Skin of body (tissue), 2 donors: ENCODE data around the gene MYL5. TPM values are rescaled to one million over a fixed set of nuclear protein-coding genes. Genes with fewer than 3 reads are reported as not detected.
"Not testable (repeated sequence)": the region's sequence is repeated elsewhere in the genome, so short reads cannot be mapped to it uniquely, and the experiment has no call there.

Source experiments
- DNase-seq: peaks from one replicate; lab custom pipeline; 2025; lab: John Stamatoyannopoulos, UW
- total RNA-seq: library from RNA; depleted of rRNA; stranded (reverse); fragments of >200 nt; gene quantifications from one replicate; pipeline ENCODE4 v1.2.3, GENCODE V29; 2014

The MYL5 gene
- total RNA-seq: 94.6 TPM

DNA sequence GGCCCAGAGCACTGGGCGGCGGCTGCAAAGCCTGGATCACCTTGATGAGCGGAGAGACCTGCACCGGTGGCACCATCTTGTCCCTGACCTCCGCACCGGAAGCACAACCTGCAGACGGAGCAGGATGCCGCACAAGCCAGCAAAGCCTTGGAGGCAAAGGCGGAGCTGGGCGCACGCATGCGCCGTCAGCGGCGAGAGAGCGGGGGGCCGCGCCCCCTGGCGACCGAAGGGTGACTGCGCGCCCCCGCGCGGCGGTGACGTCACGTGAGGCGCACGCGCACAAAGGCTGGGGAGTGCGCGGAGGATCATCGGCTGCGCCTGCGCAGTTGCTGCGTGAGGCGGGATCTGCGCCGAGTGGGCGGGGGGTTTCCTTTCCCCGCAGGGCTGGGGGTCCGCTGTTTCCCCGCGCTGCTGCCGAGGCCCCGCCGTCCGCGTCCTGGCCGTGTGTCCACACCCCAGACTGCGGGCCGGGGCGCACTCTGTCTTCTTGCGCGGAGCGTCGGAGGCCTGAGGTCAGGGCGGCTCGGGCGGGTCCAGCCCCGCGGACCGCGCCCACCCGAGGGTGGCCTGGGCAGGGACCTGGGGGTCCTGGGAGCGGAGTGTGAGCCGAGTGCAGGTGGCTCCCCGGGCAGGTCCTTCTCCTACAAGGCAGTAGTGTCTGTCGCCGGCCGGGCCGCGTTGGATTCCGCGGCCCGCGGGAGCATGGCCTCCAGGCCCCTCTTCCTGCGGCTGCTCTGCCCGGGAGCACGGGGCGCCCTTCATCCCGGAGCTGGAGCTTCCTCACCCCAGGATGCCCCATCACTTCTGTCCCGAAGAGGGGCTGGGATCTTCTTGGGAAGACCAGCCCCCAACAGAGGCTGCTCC is at the start of gene MYL5, which contains the start of gene ATP5ME:
Gene MYL5 (plus strand): TSS at position 371 of the 864 bp plus-strand sequence. CDS start 3,485 bp downstream, outside the sequence.
Gene ATP5ME (minus strand): TSS at position 105 of the 864 bp plus-strand sequence. CDS start 29 bp downstream, at position 76.
- peak; percentile 99 for DNase-seq

DNA sequence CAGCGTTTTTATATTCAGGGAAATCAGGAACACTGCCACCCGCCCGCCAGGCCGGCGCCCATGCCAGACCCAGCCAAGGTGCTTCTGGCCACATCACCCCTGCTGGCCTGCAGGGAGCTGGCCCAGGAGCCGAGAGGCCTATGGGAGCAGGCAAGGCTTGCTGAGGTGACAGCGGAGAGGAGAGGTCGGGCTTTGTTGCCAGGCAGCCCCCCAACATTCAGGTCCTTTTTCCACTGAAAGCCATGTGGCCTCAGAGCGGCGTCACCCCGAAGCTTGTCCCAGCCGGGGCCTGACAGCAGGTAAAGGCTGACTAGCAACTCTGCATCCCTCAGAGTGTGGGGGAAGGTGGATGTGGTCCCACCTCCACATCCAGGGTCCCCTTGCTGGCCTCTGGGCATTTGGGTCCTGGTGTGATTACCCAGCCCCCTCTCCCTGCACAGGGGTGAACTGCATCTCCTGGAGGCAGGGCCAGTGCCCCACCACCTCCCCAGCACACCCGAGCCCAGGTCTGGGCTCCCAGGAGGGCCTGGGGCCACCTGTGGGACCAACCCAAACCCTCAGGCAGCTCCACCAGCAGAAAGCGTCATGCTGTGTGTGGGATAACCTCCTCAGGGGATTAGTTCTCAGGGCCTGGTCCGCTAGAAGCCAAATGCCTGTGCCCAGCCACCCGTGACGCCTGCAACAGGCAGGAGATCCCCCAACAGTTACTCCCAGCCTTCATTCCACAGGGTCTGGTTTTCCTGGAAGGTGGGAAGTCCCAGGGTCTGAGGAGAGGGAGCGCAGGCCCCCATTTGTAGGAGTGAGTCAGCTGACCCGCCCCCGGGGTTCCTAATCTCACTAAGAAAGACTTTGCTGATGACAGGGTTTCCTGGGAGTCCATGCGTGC is 49.4 kb upstream of the MYL5 start, which contains the start of gene PDE6B:
Gene PDE6B (plus strand): TSS at position 869 of the 886 bp plus-strand sequence. CDS start 54 bp downstream, outside the sequence.
- DNase-seq: no peak

DNA sequence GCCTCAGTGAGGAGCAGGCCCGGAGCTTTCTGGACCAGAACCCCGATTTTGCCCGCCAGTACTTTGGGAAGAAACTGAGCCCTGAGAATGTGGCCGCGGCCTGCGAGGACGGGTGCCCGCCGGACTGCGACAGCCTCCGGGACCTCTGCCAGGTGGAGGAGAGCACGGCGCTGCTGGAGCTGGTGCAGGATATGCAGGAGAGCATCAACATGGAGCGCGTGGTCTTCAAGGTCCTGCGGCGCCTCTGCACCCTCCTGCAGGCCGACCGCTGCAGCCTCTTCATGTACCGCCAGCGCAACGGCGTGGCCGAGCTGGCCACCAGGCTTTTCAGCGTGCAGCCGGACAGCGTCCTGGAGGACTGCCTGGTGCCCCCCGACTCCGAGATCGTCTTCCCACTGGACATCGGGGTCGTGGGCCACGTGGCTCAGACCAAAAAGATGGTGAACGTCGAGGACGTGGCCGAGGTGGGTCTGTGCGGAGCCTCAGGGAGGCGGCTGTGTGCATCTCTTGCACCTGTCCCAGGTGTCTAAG is 48.6 kb upstream of the MYL5 start:
- DNase-seq: no peak

- DNase-seq: no peak
These were observed 47.9 kb upstream of the MYL5 start for GRCh38 chr4:626201-627091.

DNA sequence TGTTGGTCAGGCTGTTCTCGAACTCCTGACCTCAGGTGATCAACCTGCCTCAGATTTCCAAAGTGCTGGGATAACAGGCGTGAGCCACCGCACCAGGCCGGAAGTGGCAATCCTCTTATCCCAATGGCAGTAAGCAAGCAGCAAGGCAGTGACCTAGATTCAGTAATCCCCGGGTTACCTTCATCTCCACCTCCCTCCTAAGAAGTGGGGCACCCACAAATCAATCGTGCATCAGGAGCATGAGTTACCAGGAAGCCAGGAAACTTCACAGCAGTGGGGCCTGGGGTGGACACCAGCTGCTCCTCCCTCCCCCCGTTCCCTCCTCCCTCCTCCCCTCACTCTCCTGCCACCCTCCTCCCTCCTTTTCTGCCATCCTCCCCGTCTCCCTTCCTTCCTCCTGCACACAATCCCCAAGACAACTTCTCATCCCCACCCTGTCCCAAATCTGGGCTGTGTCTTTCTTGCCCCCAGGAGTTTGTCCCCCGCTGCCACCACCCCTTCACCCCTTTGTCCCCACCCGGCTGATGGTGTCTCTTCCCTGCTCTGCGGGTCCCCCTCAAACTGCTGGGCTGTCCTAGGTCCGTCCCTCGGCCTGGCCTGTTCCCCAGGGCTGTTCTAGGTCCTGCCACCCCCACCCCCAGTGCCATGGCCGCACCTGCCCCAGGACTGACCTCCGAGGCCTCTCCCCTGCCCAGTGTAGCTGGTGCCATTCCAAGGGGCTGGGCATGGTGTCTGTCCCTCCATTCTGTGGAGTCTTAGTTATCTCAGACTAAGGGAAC is 46.8 kb upstream of the MYL5 start:
- DNase-seq: no peak

DNA sequence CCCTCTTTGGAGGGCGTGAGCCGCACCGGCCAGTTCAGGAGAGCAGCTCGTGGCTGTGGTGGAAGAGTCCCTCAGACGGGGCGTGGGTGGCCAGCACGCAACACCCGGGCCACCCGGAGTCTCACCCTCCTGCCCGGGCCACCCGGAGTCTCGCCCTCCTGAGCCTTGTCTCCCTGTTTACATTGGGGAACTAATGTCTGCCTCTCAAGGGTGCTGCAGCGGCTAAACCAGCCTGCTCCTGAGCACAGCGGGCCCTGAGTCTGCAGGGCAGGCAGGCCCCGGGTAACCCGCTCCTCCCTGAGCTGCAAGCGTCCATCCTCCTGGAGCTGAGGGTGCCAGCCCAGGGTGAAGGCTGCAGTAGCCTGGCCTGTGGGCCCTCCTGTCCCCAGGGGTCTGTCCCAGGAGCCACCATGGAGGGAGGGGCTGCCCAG is 46.0 kb upstream of the MYL5 start:
- DNase-seq: no peak

GRCh38 chr4:628821-629635 is 45.3 kb upstream of the MYL5 start:
- DNase-seq: no peak

GRCh38 chr4:629636-629914 is 44.8 kb upstream of the MYL5 start:
- DNase-seq: no peak

- DNase-seq: no peak
These were observed 44.3 kb upstream of the MYL5 start for GRCh38 chr4:629915-630641.

DNA sequence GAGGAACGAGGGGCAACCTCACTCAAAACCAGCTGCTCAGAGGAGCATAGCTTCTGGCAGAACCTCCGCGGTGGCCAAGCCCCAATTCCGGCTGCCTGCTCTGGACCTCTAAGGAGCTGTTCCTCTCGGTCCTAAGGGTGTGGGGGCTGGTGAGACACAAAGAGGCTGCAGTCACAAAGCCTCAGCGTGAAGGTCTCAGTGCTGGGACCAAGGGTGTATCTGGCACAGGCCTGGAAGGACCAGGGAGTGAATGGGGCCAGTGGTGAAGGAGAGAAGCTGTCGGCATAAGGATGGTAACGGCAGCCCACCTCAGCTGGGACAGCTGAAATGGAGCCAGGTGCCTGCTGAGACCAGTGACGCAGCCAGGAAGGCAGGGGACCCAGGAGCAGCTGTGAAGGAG is 43.7 kb upstream of the MYL5 start:
- no peak for DNase-seq

DNA sequence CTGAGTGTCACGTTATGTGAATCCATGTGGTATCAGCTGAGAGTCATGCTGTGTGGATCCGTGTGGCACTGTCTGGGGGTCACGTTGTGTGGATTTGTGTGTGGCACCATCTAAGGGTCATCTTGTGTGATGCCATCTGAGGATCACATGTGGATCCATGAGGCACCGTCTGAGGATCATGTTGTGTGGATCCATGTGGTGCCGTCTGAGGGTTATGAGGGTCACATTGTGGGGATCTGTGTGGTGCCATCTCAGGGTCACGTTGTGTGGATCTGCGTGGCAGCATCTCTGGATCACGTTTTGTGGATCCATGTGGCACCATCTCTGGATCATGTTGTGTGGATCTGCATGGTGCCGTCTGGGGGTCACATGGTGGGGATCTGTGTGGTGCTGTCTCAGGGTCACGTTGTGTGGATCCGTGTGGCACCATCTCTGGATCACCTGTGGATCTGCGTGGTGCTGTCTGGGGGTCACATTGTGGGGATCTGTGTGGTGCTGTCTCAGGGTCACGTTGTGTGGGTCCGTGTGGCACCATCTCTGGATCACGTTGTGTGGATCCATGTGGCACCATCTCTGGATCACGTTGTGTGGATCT is 42.0 kb upstream of the MYL5 start:
- DNase-seq: no peak

DNA sequence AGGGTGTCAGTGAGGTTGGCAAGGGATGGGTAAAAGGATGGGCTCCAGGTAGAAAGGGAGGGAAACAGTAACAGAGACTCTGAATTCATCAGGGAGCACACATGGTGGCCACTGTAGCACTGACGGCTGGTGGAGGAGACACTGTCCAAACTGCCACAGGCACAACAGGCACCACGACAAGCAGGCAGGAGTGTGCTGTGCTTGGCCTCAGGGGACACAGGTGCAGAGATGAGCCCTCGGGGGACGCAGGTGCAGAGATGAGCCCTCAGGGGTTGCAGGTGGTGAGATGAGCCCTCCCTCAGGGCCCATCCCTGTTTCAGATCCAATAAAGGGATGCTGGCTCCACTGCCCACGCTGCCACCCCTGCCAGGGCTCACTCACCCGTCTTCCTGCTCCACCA is 41.4 kb upstream of the MYL5 start:
- DNase-seq: no peak

DNA sequence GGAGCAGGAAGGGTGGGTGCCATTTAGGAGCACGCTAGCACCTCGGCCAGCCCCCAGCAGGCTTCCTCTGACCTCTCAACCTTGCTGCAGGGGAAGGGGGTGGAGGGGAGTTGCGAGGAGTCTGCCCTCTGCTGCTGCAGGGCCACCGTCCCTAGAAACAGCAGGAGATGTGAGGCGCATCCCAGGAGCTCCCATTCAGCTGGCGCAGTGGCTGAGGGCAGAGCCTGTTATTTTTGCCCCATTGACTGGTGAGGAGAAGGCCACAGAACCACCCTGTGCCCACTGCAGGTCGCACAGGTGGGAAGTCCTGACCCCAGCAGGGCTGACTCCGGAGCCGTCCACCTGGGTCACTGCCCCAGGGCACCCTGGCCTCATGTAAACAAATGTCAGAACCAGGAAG is 40.9 kb upstream of the MYL5 start:
- DNase-seq: no peak

DNA sequence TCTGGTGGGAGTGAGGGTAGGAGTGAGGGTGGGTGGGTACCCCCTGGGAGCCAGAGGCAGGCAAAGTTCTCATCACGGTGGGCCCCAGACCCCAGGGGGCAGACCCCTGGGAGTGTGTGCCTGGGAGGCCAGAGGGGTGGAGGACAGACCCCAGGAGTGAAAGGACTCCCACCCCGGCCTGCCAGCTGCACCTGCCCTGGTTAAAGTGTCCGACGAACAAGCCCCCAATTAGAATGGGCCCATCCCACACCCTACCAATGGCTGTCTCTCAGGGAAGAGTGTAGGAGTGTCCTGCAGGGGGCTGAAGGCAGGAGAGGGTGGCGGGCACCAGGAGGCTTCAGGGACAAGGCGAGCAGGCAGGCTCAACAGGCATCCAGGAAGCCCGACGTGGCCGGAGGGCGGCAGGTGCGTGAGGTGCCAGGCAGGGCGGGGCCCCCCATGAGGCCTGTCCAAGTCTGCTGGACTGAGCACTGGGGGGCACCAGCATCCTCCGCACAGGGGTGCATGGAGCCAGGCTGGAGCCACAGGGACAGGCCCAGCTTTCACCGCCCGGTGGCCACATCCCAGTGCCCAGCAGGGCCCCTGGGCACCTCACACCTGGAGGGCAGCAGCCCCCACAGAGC is 40.3 kb upstream of the MYL5 start:
- no peak for DNase-seq

DNA sequence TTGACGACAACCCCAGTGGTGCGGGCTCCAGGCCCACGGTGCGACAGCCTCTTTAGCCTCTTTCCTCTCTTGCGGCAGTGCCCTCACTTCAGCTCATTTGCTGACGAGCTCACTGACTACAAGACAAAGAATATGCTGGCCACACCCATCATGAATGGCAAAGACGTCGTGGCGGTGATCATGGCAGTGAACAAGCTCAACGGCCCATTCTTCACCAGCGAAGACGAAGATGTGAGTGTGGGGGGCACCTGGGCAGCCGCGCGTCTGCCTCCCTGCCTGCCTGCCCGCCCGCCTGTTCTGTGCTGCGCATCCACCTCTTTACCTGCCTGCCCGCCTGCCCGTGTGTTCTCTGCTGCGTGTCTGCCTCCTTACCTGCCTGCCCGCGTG is 39.8 kb upstream of the MYL5 start:
- DNase-seq: no peak

DNA sequence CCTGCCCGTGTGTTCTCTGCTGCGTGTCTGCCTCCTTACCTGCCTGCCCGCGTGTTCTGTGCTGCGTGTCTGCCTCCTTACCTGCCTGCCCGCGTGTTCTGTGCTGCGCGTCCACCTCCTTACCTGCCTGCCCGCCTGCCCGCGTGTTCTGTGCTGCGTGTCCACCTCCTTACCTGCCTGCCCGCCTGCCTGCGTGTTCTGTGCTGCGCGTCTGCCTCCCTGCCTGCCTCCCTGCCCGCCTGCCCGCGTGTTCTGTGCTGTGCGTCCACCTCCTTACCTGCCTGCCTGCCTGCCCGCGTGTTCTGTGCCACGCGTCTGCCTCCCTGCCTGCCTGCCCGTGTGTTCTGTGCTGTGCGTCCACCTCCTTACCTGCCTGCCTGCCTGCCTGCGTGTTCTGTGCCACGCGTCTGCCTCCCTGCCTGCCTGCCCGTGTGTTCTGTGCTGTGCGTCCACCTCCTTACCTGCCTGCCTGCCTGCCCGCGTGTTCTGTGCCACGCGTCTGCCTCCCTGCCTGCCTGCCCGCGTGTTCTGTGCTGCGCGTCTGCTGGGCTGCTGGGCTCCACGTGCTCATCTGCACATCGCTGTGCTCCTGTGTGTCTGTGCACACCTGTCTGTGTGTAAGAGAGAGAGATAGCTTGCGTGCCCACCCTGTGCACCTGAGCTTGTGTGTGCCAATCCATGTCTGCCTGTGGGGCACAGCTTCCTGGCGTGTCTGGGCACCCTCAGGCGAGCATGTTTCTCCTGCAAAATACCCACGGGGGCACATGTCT is 39.1 kb upstream of the MYL5 start:
- DNase-seq: not testable (repeated sequence)
